ENCODE data around the gene STRAP.
A peak's percentile ranks its signal among the peaks of the same experiment; 100 is the strongest.

The STRAP gene

DNA sequence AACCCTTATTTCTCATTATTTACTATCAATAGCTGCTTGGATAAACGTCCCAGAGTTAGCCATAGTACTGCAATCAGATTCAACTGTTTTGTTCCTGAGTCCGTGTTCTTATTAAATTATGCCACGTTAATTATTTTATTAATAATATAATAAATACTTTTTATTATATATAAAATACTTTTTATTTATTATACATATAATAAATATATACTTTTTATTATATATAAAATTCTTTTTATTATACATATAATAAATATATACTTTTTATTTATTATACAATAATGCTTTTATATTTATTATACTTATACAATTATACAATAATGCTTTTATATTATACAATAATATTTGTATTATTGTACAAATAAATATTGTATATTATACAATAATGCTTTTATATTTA, 11.1 kb downstream of the STRAP start:
- TF ChIP-seq, protein P1, sequence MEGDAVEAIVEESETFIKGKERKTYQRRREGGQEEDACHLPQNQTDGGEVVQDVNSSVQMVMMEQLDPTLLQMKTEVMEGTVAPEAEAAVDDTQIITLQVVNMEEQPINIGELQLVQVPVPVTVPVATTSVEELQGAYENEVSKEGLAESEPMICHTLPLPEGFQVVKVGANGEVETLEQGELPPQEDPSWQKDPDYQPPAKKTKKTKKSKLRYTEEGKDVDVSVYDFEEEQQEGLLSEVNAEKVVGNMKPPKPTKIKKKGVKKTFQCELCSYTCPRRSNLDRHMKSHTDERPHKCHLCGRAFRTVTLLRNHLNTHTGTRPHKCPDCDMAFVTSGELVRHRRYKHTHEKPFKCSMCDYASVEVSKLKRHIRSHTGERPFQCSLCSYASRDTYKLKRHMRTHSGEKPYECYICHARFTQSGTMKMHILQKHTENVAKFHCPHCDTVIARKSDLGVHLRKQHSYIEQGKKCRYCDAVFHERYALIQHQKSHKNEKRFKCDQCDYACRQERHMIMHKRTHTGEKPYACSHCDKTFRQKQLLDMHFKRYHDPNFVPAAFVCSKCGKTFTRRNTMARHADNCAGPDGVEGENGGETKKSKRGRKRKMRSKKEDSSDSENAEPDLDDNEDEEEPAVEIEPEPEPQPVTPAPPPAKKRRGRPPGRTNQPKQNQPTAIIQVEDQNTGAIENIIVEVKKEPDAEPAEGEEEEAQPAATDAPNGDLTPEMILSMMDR (IDR thresholded peaks at IDR 0.05; ENCODE audit: low read depth, low read length, missing control alignments) = no peak
- no peak overlapping the region for H3K4me3 ChIP-seq (ENCODE audit: low read depth, low read length)
- in situ Hi-C loops (cut with HindIII; ENCODE audit: low sequenced_read_pairs) = no loop called here
- DNase-seq (ENCODE audit: low read depth) = no peak

DNA sequence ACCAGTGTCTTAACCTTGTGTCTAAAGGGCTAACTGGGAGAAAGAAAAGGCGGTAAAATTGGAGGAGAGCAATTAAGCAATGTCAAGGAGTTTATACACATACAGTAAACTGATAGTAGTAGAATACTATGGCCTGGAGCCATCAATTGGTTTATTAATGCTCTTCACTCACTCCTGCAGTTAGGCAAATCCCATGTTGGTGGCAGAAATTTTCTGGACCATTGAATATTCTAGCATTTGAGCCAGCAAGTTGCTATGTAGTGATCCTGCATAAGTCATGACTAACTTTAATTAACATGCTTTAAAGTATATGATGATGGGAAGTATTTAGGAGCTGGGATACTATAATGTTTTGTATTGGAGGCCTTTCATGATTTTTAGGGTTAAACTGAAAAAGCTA, 14.7 kb downstream of the STRAP start:
- in situ Hi-C loops (cut with HindIII; ENCODE audit: low sequenced_read_pairs) = no loop called here
- TF ChIP-seq, protein P1 (IDR thresholded peaks at IDR 0.05; ENCODE audit: low read depth, low read length, missing control alignments) = no peak

DNA sequence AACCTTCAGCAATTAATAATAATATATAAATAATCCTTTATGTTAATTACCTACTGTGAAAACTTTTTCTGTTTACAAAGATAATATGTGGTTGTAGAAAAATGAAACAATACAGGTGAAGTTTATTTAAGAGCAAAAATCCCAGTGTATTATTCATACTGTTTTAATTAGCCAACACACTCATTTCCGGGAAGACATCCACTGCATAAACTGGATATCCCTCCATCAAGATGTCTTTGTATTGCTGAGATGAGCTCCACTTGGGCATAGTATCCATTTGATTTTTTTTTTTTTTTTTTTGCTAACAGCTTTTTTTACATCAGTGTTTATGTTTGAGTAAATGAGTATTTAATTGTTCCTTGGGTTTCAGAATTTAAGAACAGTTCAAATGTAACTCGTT, 15.2 kb downstream of the STRAP start:
- in situ Hi-C loops (cut with HindIII; ENCODE audit: low sequenced_read_pairs) = no loop called here
- no peak for DNase-seq (ENCODE audit: low read depth)
- TF ChIP-seq, protein P1 (IDR thresholded peaks at IDR 0.05; ENCODE audit: low read depth, low read length, missing control alignments) = no peak
- H3K4me3 ChIP-seq (ENCODE audit: low read depth, low read length) = no peak overlapping the region

More for the DNA sequence above, 14.7 kb downstream of the STRAP start:
- no peak for DNase-seq (ENCODE audit: low read depth)
- no peak overlapping the region for H3K4me3 ChIP-seq (ENCODE audit: low read depth, low read length)

DNA sequence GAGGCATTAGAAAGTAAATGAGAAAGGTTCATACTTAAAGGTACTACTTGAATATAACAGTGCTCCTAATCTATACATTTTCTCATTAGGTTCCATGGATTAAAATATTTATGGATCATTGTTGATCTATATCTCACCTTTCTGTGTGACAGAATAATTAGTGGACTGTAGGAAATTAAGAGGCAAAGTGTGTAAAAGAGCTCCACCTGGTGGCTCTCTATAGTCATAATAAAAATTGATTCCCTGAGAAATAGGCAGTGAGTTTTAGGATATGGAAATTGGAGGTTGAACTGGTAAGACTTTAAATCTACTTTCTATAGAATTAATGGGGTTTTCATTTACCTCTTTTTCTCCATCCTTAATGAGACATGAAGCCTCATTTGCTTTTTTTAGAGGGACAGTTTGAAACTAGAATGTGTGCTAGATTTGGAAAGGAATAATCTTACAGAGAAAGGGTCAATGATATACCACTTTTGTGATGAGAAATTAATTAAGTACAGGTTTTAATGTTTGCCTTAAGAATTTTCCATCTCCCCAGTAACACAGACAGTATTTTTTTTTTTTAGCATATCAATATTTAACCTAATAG, 17.2 kb downstream of the STRAP start:
- no peak for DNase-seq (ENCODE audit: low read depth)
- TF ChIP-seq, protein P1 (IDR thresholded peaks at IDR 0.05; ENCODE audit: low read depth, low read length, missing control alignments) = peak; percentile 49
- no peak overlapping the region for H3K4me3 ChIP-seq (ENCODE audit: low read depth, low read length)
- in situ Hi-C loops (cut with HindIII; ENCODE audit: low sequenced_read_pairs) = no loop called here

DNA sequence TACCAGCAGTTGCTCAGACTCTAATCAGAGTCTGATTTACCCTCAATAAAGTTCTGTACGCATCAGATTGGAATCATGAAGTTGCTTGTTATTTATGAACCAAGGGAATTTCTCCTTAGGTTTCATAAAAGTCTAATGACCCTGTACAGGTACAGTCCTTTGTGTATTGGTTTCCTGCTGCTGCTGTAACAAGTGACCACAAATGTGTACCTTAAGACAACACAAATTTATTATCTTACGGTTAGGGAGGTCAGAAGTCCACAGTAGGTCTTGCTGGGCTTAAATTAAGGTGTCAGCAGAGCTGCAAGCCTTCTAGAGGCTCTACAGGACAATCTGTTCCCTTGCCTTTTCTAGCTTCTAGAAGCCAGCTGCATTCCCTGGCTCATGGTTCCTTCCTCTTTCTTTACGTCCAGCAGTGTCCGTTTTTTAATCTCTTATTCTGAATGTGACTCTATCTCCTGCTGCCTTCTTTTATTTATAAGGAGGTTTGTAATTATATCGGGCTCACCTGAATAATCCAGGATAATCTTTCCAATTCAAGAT, 22.3 kb downstream of the STRAP start:
- no peak for DNase-seq (ENCODE audit: low read depth)
- H3K4me3 ChIP-seq (ENCODE audit: low read depth, low read length) = no peak overlapping the region
- TF ChIP-seq, protein P1 (IDR thresholded peaks at IDR 0.05; ENCODE audit: low read depth, low read length, missing control alignments) = no peak
- in situ Hi-C loops (cut with HindIII; ENCODE audit: low sequenced_read_pairs) = no loop called here

DNA sequence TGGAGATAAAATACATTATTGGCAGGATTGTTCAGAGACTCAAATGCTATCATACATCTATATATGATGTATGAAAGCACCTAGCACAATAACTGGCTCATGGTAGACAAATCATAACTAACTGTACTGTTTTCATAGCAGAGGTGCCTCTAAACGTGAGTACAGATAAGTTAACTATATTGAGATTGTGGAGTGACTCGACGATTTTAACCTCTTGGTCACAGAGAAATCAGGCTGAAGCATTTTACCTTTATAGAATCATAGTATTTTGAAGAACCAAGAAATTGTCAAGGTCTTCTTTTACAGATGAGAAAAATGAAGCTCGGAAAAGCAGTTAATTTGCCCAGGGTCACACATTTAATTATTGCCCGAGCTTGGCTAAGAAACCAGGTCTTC, 28.3 kb downstream of the STRAP start:
- H3K4me3 ChIP-seq (ENCODE audit: low read depth, low read length) = no peak overlapping the region
- TF ChIP-seq, protein P1 (IDR thresholded peaks at IDR 0.05; ENCODE audit: low read depth, low read length, missing control alignments) = no peak
- DNase-seq (ENCODE audit: low read depth) = no peak
- in situ Hi-C loops (cut with HindIII; ENCODE audit: low sequenced_read_pairs) = no loop called here

Measured in astrocyte of the cerebellum (primary cell).